ENCODE data around the gene ACVR1C.
A peak's percentile ranks its signal among the peaks of the same experiment; 100 is the strongest.

The ACVR1C gene

DNA sequence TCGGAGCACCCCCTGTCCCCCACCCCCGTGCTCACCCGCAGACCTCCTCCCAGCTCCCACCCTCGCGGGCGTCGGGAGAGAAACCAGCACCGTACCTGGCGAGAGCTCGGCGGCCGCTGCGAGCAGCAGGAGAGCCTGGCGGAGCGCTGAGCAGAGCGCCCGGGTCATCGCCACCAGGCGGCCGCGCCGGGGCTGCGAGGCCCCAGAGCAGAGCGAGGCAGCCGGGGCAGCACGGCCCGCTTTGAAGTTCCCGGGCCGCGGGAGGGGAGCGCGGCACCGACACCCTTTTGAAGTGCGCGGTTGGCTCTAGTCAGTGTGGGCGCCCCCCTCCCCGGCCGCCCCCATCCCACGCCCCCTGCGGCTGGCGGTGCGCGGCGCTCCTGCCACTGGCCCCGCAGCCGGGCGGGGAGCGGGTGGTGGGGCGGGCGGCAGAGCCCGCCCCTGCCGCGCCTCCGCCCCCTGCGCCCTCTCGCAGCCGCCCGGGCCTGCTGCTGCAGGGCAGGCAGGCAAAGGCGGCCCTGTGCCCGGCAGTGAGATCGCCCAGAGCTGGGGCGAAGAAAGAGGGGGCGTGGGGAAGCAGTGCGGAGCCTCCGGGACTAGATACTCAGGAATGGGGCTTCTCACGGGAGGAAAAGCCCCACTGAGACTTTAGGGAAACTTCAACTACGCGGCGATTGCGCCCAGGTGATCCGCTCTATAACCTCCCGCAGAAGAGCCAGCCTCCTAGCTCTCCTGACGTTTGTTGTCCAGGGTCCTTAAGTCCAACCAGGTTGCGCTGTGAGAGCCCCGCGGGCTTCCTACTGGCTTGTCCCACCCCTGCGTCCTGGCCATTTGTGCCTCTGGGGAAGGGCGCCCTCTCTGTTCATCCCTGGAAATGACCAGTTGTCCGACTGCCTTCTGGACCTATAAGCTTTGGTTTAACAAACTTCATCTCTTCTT, at the start of gene ACVR1C:
Gene ACVR1C (minus strand): TSS at position 388 of the 939 bp plus-strand sequence. CDS start 220 bp downstream, at position 168.
- peak; percentile 88 for DNase-seq (ENCODE audit: low spot score)

DNA sequence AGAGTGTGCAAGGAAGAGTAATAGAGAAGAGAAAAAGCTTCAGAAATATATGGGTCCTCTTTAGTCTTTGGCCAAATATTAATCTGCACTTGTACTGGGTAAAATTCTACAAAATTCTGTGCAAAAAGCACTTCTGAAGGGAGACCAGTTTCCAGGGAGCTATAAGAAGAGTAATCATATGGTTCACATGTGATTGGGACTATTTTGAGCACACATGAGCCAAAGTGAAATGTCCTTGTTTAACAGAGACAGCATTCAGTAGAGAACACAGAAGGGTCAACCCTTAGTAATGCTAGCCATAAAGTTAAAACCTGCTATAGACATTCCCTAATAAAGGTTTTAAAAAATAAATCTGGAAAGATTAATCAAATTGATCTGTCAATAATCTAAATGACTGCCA, 49.3 kb upstream of the ACVR1C start:
- DNase-seq (ENCODE audit: low spot score): no peak

DNA sequence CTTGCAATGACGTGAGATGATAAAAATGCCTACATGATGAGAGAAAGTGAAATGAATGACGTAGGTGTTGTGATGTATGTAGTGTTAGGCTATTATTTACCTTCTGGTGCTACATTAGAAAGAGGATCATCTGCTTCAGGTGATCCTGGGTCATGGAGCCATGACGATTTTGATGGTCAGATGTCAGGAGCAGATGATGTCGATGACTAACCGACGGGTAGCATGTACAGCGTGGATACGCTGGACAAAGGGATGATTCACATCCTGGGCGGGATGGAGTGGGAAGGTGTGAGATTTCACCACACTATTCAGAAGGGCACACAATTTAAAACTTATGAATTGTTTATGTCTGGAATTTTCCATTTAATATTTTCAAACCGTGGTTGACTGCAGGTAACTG, 43.5 kb upstream of the ACVR1C start:
- DNase-seq (ENCODE audit: low spot score): peak; percentile 31

DNA sequence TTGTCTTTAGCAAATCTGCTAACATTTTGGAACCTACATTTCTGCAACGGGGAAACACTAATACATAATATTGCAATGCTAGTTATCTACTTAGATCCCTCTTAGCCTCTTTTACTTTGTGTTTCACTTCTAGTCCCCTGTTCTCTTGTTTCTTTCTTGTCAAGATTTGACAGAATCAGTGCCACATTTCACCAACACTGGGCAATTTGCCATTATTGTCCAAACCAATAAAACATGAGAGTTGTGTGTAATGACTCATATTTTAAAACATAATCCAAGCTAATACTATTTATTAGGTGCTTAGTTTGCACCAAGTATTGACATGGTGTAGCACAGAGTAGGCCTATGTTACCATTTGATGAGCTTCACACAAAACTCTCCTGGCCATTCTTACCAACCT, 33.7 kb upstream of the ACVR1C start:
- DNase-seq (ENCODE audit: low spot score): peak; percentile 2

DNA sequence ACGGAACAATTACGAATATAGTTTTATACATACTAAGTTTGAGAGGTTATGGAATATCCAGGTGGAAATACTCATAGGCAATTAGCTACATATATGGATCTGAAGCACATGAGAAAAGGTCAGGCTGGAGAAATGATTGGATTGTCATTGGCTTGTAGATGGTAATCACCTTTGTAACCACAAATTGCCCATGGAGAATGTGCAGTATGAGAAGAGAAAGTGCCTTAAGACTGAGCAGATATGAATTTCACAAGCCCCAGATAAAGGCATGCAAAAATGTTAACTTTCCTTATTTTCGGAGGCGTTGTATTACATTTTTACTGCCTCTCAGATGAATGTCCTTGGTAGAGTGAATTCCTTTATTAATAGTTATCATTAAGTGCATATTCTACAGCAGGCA, 33.1 kb upstream of the ACVR1C start:
- DNase-seq (ENCODE audit: low spot score): no peak

DNA sequence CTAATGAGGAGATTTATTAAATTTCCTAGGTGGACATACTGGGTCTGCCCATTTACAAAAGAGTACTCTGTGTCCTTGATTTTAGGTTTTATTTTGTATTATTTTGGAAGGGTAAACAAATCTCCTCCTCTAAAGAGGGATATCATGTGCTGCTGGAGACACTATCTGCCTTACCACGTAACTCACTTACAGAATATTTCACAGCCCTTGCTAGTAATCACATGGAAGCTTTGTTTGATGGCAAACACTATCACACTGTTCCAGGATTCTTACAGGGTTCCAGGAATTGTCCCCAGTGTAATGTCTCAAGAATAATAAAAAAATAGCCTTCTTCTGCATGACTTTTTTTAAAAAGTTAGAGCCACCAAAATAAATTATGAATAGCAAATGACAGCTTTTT, 29.2 kb upstream of the ACVR1C start:
- DNase-seq (ENCODE audit: low spot score): no peak

DNA sequence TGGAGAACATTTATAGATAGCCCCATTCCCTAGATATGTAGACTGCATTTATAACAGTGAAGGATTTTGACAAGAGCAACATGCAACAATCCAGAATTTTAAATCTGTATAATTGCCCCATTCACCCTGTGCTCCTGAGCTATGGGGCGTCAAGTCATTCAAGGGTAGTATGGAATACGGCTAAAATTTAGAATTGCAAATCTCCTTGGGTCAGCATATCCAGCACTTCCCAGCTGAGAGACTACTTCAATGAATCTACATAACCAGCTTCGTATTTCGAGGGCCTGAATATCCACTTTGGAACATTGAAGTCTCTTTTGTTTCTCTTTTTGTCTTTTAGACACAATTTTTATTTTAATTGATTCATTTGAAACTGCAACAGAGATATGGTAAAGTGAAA, 28.4 kb upstream of the ACVR1C start:
- DNase-seq (ENCODE audit: low spot score): no peak

DNA sequence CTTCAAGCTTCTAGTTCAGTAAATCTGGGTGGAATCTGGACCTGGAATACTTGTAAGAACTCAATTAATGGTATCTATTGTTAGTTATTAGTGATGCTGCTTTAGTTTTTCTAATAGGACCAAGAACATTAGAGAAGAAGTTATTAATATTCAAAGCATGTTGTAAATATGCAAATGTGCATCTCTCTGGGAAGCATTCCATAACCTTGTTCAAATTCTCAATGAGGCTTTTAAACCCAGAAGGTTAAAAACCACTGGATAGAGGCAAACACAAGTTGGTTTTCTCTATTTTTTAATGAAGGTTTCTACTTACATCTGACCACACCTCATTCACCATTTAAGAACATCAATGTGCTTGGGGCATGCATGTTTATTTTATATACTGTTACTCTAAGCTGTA, 16.1 kb upstream of the ACVR1C start:
- no peak for DNase-seq (ENCODE audit: low spot score)

DNA sequence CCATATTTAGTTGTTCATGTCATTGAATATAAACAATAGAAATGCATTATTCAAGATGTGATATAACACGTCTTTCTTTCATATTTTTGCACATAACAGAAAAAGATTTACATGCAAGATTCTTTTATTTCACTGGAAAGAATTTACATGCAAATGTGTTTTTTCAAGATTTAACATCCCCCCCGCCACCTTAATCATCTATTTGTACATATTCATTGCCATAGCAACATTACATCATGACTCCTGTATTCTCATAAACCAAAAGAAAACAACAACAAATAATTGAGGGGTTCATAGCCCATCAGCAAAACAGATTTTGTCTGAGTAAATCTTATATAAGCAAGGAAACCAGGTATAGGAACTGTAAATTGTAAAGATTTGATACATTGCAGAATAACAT, 3.2 kb upstream of the ACVR1C start:
- no peak for DNase-seq (ENCODE audit: low spot score)

DNA sequence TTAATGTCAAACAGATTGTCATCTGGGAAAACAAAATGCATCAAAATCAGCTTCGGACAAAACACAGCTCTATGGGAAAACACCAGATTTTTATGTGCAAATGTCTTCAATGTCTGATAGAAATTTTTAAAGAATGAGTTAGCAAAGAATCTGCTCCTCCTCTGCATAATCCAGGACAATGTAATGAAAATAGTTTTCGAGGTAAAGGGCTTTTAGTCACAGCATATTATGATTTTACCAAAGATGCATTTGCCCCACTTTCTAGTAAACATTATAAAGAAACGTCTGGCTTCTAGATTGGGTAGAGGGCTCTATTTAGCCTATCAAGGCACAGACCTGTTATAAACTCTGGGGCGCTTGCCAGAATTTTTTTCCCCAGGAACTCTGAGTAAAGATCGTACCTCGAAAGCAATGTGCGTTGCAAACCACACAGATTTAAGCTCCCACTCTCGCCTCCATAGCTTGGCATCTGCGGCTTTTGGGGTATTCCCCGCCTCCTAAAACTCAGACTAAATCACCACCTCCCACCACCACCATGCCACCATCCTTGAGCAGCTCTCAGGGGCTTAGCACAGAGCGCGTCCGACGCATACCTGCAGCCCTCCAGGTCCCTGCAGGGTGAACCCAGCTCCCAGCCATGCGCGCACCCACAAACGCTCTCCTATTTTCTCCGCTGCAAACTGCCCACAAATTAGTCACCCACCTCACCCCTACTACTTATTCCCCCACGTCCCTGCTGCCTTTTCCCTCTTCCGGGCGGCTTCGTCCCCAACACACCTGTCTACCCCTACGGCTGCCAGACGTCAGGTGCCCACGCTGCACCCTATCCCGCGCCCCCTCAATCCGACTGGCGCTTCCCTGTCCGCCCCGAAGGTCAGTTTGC, 829 bp downstream of the ACVR1C start:
- DNase-seq (ENCODE audit: low spot score): peak; percentile 29

DNA sequence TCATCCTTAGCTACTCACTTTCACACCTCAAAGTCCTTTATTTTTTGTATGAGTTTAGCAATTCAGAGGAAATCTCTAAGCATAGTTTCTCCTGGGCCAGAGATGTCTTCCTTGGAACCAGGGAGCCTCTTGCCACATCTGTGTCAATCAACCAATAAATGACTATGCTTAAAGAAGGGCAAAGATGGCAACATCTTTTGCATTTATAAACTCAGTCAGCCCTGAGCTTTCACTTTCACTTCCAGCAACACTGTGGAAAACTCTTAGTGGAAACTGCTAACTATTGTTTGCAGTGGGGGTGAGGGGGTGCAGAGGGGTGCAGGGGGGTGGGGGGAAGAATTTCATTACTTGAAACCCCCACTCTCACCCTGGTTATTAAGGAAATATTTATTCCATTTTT, 3.4 kb downstream of the ACVR1C start:
- peak; percentile 7 for DNase-seq (ENCODE audit: low spot score)

DNA sequence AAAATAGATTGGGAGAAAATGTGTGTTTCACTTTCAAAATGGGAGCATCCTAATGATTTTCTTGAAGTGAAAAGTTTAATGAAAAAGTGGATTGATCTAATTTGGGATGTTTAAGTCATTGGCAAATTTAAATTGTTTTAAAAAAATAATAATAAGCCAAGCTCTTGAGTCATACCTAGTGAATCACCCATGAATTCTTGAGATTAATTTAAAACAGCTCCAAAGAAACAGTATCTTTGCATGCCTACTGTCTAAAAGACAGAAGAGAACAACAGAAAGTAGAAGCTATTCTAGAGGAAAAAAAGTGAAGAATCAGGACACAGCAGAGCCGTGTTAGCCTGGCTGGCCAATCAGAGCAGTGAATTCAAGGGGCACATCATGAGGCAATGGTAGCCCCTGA, 7.7 kb downstream of the ACVR1C start:
- DNase-seq (ENCODE audit: low spot score): peak; percentile 14

DNA sequence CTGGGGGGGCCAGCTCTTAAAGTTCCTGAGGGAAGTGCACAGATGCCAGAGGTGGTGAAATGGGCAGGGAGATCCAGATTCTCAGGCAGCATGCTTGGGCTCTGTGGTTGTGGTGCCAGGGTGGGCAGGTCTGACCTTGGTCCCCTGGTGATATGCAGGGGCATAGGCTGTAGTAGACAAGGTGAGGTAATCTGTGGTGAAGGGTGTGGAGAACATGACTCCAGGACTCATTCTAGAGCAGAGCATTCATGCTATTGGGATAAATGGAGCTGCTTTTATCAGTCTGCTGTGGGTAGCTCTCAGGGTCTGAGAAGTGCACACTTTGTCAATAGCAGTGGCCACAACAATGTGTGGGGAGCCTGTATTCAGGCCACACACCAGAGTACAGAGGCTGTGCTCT, 16.9 kb downstream of the ACVR1C start:
- no peak for DNase-seq (ENCODE audit: low spot score)

DNA sequence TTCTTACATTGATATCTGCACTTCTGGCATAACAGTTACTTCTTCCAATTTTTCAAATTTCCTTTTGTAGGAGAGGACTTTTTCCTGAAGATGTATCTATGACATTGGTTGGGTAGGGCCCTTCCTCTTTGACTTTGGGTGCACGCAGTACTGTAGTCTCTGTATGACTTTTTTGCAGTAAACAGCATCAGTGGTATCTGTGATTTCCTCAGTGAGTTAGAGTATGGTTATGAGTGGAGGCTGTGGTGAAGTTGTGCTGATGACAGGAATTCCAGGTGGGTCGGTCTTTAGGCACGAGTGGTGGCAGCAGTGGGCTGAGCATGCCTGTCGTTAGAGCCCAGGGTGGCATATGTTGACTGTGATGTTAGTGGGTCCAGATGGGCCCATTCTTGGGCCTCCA, 17.6 kb downstream of the ACVR1C start:
- DNase-seq (ENCODE audit: low spot score): no peak

DNA sequence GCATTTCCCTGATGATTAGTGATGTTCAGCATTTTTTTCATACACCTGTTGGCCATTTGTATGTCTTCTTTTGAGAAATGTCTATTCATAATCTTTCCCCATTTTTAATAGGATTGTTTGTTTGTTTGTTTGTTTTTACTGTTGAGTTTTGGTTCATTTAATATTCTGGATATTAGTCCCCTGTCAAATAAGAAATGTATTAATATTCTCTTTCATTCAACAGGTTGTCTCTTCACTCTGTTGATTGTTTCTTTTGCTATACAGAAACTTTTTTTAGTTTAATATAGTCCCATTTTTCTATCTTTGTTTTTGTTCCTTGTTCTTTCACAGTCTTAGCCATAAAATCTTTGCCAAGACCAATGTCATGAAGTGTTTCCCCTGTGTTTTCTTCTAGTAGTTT, 22.1 kb downstream of the ACVR1C start:
- no peak for DNase-seq (ENCODE audit: low spot score)

DNA sequence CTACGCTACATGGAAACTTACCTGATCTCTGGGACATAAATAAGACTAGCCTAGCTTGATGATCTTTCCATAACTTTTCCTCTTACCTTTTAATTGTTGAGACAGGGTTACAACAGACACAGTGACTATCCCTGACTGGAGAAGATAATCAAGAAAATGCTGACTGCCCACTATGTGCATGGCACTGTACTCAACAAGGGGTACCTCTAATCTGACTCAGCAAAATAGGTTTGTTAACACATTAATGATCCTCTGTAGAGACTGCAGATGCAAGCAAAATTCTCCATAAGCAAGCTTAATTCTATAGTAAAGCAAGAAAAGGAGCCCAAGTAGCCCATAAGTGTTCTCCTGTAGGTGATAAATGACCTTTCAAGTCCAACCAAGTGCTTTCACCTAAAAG, 25.5 kb downstream of the ACVR1C start:
- no peak for DNase-seq (ENCODE audit: low spot score)

DNA sequence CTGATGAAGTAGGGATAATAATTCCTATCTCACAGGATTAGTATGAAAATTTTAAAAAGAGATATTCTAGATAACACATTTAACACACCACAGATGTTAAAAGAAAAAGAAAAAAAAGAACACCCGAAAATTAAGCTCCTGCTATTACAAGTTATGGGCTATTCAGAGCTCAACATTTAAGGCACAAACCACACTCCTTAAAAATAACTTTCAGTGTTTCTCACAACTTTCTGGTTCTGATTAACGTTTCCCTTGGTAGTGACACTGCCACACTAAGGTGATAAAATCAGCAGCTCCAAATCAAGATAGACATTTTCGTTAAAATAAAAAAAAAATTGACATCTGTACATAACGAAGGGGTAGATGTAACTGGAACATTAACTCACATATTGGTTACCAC, 26.9 kb downstream of the ACVR1C start:
- DNase-seq (ENCODE audit: low spot score): no peak

DNA sequence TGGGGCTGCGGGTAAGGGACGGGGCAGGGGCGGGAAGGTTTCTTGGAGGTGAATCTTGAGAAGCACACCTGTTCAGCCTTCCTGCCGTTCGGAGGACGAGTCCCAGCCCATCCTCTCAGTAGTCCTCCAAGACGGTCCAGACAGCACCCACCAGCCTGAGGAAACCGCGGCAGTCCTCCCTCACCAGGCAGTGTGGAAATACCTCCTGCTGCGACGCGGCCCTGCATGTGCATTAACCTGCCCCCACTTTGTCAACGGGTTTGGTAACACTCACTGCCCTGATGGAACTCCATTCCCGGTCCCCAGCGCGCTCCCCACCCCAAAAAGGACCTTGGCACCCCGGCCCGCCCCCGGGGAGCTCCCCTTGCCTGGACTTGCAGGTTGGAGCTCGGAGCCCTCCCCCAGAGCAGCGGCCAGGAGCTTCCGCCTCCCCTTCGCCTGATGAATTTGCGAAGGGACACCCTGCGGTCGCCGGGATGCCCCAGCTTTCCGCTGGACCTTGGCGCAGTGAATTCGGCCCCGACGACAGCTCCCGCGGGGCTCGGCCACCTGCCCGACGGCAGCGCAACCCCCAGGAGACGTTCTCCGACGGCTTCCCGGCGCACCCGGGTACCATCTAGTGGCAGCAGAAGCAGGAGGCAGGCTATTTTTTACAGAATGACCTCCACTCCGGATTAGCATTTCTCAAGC, 31.5 kb downstream of the ACVR1C start:
- peak; percentile 36 for DNase-seq (ENCODE audit: low spot score)

DNA sequence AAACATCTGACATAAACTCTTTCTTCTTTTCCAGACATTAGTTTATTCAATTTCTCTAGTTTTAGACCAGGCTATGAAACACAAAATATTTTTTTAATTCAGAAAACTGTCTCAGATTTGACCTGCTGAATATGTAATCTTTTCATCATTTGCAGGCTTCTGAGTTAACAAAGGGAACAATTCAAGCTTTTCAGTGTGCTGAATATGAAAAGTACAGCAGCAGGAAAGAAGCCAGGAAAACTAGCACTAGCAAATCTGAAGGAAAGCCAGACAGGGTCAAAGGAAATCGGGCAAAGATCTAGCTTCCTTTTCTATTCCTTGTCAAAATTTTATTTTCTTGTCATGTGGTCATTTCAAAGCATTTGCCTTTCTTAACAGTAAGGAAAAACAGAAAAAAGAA, 35.3 kb downstream of the ACVR1C start:
- no peak for DNase-seq (ENCODE audit: low spot score)

DNA sequence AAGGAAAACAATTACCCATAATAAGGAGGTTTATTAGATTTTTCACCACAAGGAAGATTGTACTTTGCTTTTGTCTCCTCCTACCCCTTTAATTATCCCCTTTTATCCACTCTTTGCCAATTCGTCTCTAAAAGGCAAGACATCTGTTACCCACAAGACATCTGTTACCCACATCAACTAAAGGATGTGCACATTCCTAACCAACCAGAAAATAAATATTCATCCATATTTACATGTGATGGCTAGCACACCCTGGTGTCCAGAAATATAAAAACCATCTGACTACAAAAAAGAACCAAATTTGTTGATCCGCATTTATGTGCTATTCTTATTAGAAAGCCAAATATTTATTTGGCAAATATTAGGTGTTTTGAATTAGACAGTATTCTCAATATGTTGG, 35.7 kb downstream of the ACVR1C start:
- DNase-seq (ENCODE audit: low spot score): no peak

DNA sequence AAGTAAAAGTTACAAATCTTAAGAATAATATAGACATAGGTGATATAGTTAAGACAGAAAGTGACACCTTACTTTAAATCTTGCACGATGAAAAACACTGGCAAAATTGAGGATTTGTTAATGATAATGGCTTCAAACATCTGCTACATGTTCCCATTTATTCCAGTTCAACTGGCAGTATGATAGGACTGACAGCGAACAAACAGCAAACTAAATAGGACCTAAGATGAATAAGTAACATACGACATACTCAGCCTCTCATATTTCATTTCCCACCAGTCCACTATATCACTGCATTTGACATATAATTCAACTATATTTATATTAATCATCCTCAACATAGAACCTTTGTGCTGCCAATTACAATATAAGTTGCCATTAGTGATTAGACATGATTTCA, 36.3 kb downstream of the ACVR1C start:
- DNase-seq (ENCODE audit: low spot score): no peak

DNA sequence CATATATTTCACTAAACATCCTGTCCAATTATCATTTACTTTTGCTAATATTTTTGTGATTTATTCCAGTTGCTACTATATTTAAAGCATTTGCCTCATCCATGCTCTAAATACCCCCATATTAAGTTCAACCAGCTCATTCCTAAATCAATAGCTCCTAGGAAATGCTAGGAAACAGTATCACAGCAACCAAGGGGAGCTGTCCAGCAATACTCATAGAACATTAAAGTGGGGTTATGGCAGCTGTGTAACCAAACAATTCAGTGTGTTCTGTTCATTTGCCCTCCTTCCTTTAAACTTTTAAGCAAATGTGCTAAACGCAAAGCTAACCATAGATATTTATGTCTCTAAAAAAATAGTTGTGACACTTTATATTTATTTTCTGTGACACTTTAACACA, 41.1 kb downstream of the ACVR1C start:
- no peak for DNase-seq (ENCODE audit: low spot score)
